Astrocyte of the spinal cord (primary cell): Measurements from ENCODE around the gene PACSIN3.
"Not testable (repeated sequence)": the region's sequence is repeated elsewhere in the genome, so short reads cannot be mapped to it uniquely, and the experiment has no call there.

Experiments
- DNase-seq: peaks from one replicate; pipeline ENCODE4 v3.0.0; 2011; ENCODE audit warnings: low read depth, low spot score
- H3K4me3 ChIP-seq: 2 replicates; pipeline ENCODE4 v1.5.1; 2011; ENCODE audit warnings: low read depth, mild to moderate bottlenecking, low read length, moderate library complexity
- in situ Hi-C: cut with HindIII; loops from 2 replicates; pipeline ENCODE4 v1.10.0; 2017; ENCODE audit warnings: low sequenced_read_pairs
- TF ChIP-seq, protein P1 (sequence below): IDR thresholded peaks from 2 replicates; pipeline ENCODE4 v1.5.1; 2012; ENCODE audit warnings: low read depth, mild to moderate bottlenecking, low read length, inconsistent platforms

PACSIN3 gene

DNA sequence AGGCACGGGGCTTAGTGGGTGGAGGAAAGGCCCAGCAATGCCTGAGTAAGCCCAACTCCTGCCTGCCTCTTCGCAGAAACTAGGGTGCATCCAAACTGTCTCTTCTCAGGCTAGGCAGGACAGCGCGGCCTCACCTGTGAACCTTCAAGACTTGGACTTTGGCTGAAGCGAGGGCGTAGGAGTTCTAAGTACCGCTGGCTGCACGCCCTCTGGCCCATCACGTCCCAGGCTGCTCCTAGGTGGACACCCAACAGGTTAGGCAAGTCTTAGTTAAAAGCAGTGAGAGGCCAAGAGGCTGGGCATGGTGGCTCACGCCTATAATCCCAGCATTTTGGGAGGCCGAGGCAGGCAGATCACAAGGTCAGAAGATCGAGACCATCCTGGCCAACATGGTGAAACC, 26.7 kb upstream of the PACSIN3 start:
- in situ Hi-C loops, result no loop called here
- no peak overlapping the region for H3K4me3 ChIP-seq
- TF ChIP-seq, protein P1, sequence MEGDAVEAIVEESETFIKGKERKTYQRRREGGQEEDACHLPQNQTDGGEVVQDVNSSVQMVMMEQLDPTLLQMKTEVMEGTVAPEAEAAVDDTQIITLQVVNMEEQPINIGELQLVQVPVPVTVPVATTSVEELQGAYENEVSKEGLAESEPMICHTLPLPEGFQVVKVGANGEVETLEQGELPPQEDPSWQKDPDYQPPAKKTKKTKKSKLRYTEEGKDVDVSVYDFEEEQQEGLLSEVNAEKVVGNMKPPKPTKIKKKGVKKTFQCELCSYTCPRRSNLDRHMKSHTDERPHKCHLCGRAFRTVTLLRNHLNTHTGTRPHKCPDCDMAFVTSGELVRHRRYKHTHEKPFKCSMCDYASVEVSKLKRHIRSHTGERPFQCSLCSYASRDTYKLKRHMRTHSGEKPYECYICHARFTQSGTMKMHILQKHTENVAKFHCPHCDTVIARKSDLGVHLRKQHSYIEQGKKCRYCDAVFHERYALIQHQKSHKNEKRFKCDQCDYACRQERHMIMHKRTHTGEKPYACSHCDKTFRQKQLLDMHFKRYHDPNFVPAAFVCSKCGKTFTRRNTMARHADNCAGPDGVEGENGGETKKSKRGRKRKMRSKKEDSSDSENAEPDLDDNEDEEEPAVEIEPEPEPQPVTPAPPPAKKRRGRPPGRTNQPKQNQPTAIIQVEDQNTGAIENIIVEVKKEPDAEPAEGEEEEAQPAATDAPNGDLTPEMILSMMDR, result no peak

DNA sequence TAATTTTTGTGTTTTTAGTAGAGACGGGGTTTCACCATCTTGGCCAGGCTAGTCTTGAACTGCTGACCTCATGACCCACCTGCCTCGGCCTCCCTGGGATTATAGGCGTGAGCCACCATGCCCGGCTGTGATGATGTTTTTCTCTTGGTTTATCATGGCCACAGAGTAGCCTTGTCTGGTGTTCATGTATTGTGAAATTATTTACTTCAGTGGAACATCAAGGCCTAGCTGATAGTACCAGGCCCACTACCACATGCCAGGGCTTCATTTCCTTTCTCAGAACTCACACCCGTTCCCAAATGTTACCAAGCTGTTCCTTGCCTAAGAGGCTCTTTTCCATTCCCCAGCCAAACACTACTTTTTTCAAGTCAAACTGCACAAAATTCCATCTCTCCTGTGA, 22.4 kb upstream of the PACSIN3 start:
- DNase-seq, result no peak
- in situ Hi-C loops, result no loop called here
- no peak overlapping the region for H3K4me3 ChIP-seq
- TF ChIP-seq, protein P1, result no peak

More for the DNA sequence above, 26.7 kb upstream of the PACSIN3 start:
- no peak for DNase-seq

DNA sequence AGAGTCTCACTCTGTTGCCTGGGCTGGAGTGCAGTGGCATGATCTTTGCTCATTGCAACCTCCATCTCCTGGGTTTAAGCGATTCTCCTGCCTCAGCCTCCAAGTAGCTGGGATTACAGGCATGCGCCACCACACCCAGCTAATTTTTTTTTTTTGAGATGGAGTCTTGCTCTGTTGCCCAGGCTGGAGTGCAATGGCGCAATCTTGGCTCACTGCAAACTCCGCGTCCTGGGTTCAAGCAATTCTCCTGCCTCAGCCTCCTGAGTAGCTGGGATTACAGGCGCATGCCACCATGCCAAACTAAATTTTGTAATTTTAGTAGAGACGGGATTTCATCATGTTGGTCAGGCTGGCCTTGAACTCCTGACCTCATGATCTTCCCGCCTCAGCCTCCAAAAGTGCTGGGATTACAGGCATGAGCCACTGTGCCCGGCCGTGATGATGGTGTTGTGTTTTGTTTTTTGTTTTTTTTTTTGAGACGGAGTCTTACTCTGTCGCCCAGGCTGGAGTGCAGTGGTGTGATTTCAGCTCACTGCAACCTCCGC, 21.8 kb upstream of the PACSIN3 start:
- H3K4me3 ChIP-seq, in situ Hi-C loops, DNase-seq: not testable (repeated sequence)

DNA sequence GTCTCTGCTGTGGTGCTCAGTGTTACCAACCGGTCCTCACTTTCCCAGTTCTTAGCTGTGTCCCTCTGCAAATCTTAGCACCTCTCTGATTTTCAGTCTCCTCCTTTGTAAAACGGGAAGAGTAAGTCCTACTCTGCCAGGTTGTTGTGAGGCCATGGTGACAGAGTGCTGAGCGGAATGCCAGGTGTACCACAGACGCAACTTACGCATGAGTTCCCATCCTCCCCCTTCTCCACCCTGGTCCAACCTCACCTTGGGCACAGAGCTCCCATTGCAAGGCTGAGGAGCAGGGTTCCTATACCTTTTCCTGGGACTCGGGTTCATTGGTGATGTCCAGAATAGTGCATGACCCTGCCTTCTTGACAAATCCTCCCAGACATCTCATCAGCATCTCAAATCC, 21.2 kb upstream of the PACSIN3 start:
- TF ChIP-seq, protein P1, result no peak
- H3K4me3 ChIP-seq, result no peak overlapping the region
- DNase-seq, result no peak
- in situ Hi-C loops, result no loop called here

DNA sequence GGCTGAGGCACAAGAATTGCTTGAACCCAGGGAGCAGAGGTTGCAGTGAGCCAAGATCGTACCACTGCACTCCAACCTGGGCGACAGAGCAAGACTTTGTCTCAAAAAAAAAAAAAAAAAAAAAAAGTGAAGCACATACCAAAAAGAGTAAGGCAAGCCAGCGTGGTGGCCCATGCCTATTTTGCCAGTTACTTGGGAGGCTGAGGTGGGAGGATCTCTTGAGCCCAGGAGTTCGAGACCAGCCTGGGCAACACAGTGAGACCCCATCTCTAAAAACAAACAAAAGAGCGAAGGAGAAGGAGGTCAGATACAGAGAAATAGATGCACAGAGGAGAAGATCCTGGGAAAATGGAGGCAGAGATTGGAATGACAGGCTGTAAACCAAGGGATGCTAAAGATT, 20.3 kb upstream of the PACSIN3 start:
- in situ Hi-C loops, result not testable (repeated sequence)

DNA sequence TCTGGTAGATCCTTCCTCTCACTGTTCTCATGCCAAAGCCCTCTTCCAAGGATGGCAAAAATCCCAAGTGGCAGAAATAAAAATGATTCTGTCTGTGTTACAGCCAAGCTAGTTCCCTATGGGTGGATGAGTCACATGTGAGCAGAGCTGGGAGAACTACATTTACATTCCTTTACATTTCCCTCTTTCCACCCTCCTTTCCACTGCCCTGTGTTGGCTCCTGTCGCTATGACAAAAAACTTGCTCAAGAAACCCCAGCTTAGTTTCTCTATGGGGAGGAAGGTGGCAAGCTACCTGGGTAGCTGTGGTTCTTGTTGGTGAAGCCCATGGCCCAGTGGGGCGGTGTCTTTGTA, 18.4 kb upstream of the PACSIN3 start:
- TF ChIP-seq, protein P1, result no peak
- in situ Hi-C loops, result no loop called here
- no peak overlapping the region for H3K4me3 ChIP-seq
- DNase-seq, result peak; percentile 57

More for the DNA sequence above, 20.3 kb upstream of the PACSIN3 start:
- not testable (repeated sequence) for DNase-seq, H3K4me3 ChIP-seq

DNA sequence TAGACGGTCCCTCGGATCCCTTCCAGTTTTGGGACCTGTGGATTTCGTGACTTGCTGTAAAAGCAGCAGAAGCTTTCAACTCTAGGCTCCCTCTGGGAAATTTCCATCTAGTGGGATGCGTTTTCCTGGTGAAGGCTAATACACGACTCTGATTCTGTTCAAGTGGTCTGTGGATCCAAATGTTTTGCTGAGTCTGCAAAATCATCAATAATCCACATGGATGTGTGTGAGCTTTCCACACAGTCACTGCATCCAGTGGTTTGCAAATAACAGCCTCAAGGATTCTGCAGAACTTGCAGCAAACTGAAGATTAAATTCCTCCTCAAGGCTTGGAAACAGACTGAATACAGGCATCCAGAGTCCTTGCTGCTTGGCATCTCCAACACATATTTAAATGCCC, 16.3 kb upstream of the PACSIN3 start:
- H3K4me3 ChIP-seq, result no peak overlapping the region
- DNase-seq, result no peak
- TF ChIP-seq, protein P1, result no peak
- in situ Hi-C loops, result no loop called here

DNA sequence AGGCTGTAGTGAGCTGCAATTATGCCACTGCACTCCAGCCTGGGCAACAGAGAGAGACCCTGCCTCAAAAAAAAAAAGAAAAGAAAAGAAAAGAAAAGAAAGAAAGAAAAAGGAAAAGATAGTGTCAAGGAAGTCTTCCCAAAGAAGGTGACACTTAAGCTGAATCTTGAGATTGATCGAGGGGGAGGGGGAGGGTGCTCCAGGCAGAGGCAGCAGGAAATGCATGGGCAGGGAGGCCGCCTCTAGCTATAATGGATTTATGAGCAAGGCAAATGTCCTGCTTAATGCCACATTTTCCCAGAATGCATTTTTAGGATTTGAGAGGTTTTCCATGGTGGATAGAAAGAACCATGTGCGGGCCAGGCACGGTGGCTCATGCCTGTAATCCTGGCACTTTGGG, 14.8 kb upstream of the PACSIN3 start:
- in situ Hi-C loops, result no loop called here
- TF ChIP-seq, protein P1, result no peak
- no peak overlapping the region for H3K4me3 ChIP-seq
- DNase-seq, result no peak

DNA sequence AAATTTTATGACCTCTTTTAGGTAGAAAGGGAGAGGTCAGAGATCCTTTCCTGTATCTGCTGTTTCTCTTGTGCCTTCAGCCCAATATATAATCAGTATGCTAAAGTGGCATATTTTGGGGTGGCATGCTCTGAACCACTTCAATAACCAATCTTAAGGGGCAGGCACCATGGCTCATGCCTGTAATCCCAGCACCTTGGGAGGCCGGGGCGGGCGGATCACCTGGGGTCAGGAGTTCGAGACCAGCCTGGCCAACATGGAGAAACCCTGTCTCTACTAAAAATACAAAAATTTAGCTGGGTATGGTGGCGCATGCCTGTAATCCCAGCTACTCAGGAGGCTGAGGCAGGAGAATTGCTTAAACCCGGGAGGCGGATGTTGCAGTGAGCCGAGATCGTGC, 11.9 kb upstream of the PACSIN3 start:
- DNase-seq, in situ Hi-C loops, H3K4me3 ChIP-seq: not testable (repeated sequence)
